Smooth muscle cell (in vitro differentiated cells): Measurements from ENCODE around the gene CCL11. TPM values are rescaled to one million over a fixed set of nuclear protein-coding genes. Genes with fewer than 3 reads are reported as not detected.

Experiments used
- DNase-seq: peaks from one replicate; lab custom pipeline; 2025; ENCODE audit not compliant: unreplicated experiment; lab: John Stamatoyannopoulos, UW
- H2AFZ ChIP-seq: fragments of 200-600 bp; sonication (generic); 2 replicates; pipeline ENCODE4 v1.6.0; 2016; ENCODE audit warnings: antibody characterized with exemption, low read depth, mild to moderate bottlenecking
- H3F3A ChIP-seq: fragments of 200-600 bp; sonication (generic); 2 replicates; pipeline ENCODE4 v1.6.0; 2017; ENCODE audit warnings: antibody characterized with exemption, low read depth
- H3K27ac ChIP-seq: fragments of 200-600 bp; sonication (generic); 2 replicates; pipeline ENCODE4 v1.5.1; 2016; ENCODE audit warnings: low read depth, mild to moderate bottlenecking
- H3K27me3 ChIP-seq: fragments of 200-600 bp; sonication (generic); 2 replicates; pipeline ENCODE4 v1.6.1; 2016; ENCODE audit warnings: low read depth, mild to moderate bottlenecking
- H3K36me3 ChIP-seq: fragments of 200-600 bp; sonication (generic); 2 replicates; pipeline ENCODE4 v1.5.1; 2016; ENCODE audit warnings: low read depth
- H3K4me1 ChIP-seq: fragments of 200-600 bp; sonication (generic); 2 replicates; pipeline ENCODE4 v1.5.1; 2016; ENCODE audit warnings: low read depth
- H3K4me2 ChIP-seq: fragments of 200-600 bp; sonication (generic); 2 replicates; pipeline ENCODE4 v1.6.0; 2016; ENCODE audit warnings: mild to moderate bottlenecking
- H3K4me3 ChIP-seq: fragments of 200-600 bp; sonication (generic); 2 replicates; pipeline ENCODE4 v1.5.1; 2016; ENCODE audit warnings: mild to moderate bottlenecking
- H3K79me2 ChIP-seq: fragments of 200-600 bp; sonication (generic); 2 replicates; pipeline ENCODE4 v1.6.0; 2016; ENCODE audit warnings: low read depth, mild to moderate bottlenecking
- H3K9ac ChIP-seq: fragments of 200-600 bp; sonication (generic); 2 replicates; pipeline ENCODE4 v1.6.0; 2016; ENCODE audit warnings: low read depth
- H3K9me3 ChIP-seq: fragments of 200-600 bp; sonication (generic); replicated peaks from 2 replicates; pipeline ENCODE4 v1.5.1; 2016; ENCODE audit warnings: low read depth
- H4K20me1 ChIP-seq: fragments of 200-600 bp; sonication (generic); 2 replicates; pipeline ENCODE4 v1.6.0; 2016; ENCODE audit warnings: low read depth
- CTCF ChIP-seq: fragments of 200-600 bp; sonication (generic); IDR thresholded peaks from 2 replicates; pipeline ENCODE4 v1.5.1; 2017; ENCODE audit warnings: borderline replicate concordance, mild to moderate bottlenecking, antibody characterized with exemption; ENCODE audit not compliant: insufficient read depth, poor library complexity, severe bottlenecking
- WGBS: methylation state at CpG from one replicate; pipeline ENCODE4 v1.1.7; 2016; ENCODE audit warnings: low lambda C conversion rate; 5-methylcytosine and 5-hydroxymethylcytosine counted together
- polyA plus RNA-seq: library from polyadenylated mRNA; unstranded; fragments of >200 nt; fragmentation: Nextera tagmentation; extraction: Ambion mirVana; gene quantifications from 2 replicates; pipeline ENCODE4 v1.2.1, GENCODE V29; 2016
- total RNA-seq: library from RNA; depleted of rRNA; stranded (reverse); fragments of >200 nt; gene quantifications from 2 replicates; pipeline ENCODE4 v1.2.3, GENCODE V29; 2014

Gene CCL11
- total and polyA plus RNA-seq, 2 experiments from 2014 or later: not detected

- no peaks in the 10 kb centered on the region for H3K79me2 ChIP-seq
- H3K9me3 ChIP-seq: no peaks in the 10 kb centered on the region
- no peak overlapping the region for H3K9ac ChIP-seq
- H3K27me3 ChIP-seq: peaks cover 3% of the 10 kb centered on the region
- H3K4me2 ChIP-seq: no peak overlapping the region
- no peak overlapping the region for H3K27ac ChIP-seq
- no peak for DNase-seq
- H3F3A ChIP-seq: no peaks in the 10 kb centered on the region
- 76% methylated on average over 4 of the region's 4 CpGs for WGBS
- H2AFZ ChIP-seq: no peak overlapping the region
- H4K20me1 ChIP-seq: no peaks in the 10 kb centered on the region
- H3K4me1 ChIP-seq: no peaks in the 10 kb centered on the region
- H3K36me3 ChIP-seq: no peaks in the 10 kb centered on the region
- TF ChIP-seq CTCF: no peak
- H3K4me3 ChIP-seq: no peak overlapping the region
These were observed 5.0 kb downstream of the CCL11 start for GRCh38 chr17:34290586-34290985.

- Histone ChIP-seq H2AFZ (no peak overlapping the region), H3K27ac (no peak overlapping the region), H3K79me2 (no peaks in the 10 kb centered on the region), H3K4me2 (no peak overlapping the region), H3F3A (no peaks in the 10 kb centered on the region), H3K4me3 (no peak overlapping the region), H4K20me1 (no peaks in the 10 kb centered on the region), H3K9ac (no peak overlapping the region), H3K27me3 (peaks cover under 1% of the 10 kb centered on the region), H3K36me3 (no peaks in the 10 kb centered on the region), H3K9me3 (no peaks in the 10 kb centered on the region), H3K4me1 (no peaks in the 10 kb centered on the region)
- no peak for TF ChIP-seq CTCF
- DNase-seq: no peak
- 90% methylated on average over 6 of the region's 6 CpGs for WGBS
These were observed 6.3 kb downstream of the CCL11 start for GRCh38 chr17:34291721-34292348.

- no peaks in the 10 kb centered on the region for H4K20me1 ChIP-seq
- WGBS: 84% methylated on average over 2 of the region's 2 CpGs
- no peaks in the 10 kb centered on the region for H3K36me3 ChIP-seq
- no peaks in the 10 kb centered on the region for H3K79me2 ChIP-seq
- no peak for TF ChIP-seq CTCF
- DNase-seq: no peak
- no peak overlapping the region for H2AFZ ChIP-seq
- H3K4me3 ChIP-seq: no peak overlapping the region
- no peaks in the 10 kb centered on the region for H3K9me3 ChIP-seq
- no peak overlapping the region for H3K27ac ChIP-seq
- peaks cover 10% of the 10 kb centered on the region for H3F3A ChIP-seq
- no peaks in the 10 kb centered on the region for H3K27me3 ChIP-seq
- peaks cover 4% of the 10 kb centered on the region for H3K4me1 ChIP-seq
- no peak overlapping the region for H3K9ac ChIP-seq
- no peak overlapping the region for H3K4me2 ChIP-seq
These were observed 13.5 kb downstream of the CCL11 start for GRCh38 chr17:34299027-34299426.

GRCh38 chr17:34299956-34300577 is 14.5 kb downstream of the CCL11 start:
- H3K4me1 ChIP-seq: peaks cover 4% of the 10 kb centered on the region
- H3K27me3 ChIP-seq: no peaks in the 10 kb centered on the region
- H4K20me1 ChIP-seq: no peaks in the 10 kb centered on the region
- H3K4me3 ChIP-seq: no peak overlapping the region
- DNase-seq: no peak
- H3K27ac ChIP-seq: peak overlapping the region; percentile 79
- WGBS: 19% methylated on average over 3 of the region's 3 CpGs
- no peaks in the 10 kb centered on the region for H3K79me2 ChIP-seq
- H3F3A ChIP-seq: peaks cover 10% of the 10 kb centered on the region
- no peak overlapping the region for H2AFZ ChIP-seq
- no peak for TF ChIP-seq CTCF
- H3K4me2 ChIP-seq: peak overlapping the region; percentile 5
- H3K9ac ChIP-seq: no peak overlapping the region
- no peaks in the 10 kb centered on the region for H3K9me3 ChIP-seq
- H3K36me3 ChIP-seq: no peaks in the 10 kb centered on the region
